ENCODE results near the gene MFSD6L.
"Not testable (repeated sequence)": the region's sequence is repeated elsewhere in the genome, so short reads cannot be mapped to it uniquely, and the experiment has no call there.

The MFSD6L gene

DNA sequence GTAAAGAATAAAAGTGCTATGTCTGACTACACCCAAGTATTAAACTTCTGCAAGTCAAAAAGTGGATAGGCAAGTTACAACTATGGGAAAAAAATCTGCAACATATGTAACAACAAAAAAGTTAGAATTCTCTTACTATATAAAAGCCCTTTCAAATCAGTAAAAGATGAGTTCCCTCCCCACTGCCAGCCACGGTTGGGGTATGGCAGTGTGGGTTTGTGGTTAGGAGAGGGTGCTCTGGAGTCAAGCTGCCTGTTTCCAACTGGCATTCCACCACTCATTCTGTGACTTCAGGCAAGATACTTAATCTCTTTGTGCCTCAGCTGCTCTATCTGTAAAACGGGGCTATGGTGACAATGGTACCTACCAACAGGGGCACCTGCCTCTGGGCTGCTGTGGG lies 26.6 kb upstream of the MFSD6L start:
- DNase-seq = no peak

DNA sequence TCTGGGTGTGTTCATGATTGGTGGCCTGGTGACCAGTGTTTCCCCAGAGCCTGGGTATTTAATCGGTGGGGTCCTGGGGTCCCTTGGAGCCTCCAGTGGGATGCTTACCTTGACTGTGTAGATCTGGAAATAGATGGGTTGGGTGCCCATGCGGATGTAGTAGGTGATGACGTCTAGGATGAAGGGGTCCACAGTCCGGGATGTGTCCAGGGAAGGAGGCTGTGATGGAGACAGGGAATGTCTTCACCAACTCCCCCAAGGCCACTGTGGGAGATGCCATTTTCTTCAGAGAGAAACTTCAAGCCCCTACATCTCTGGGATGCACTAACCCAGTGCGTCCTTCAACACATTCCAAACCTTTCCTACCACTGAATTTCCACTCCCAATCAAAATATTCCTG lies 24.1 kb upstream of the MFSD6L start:
- DNase-seq = no peak

DNA sequence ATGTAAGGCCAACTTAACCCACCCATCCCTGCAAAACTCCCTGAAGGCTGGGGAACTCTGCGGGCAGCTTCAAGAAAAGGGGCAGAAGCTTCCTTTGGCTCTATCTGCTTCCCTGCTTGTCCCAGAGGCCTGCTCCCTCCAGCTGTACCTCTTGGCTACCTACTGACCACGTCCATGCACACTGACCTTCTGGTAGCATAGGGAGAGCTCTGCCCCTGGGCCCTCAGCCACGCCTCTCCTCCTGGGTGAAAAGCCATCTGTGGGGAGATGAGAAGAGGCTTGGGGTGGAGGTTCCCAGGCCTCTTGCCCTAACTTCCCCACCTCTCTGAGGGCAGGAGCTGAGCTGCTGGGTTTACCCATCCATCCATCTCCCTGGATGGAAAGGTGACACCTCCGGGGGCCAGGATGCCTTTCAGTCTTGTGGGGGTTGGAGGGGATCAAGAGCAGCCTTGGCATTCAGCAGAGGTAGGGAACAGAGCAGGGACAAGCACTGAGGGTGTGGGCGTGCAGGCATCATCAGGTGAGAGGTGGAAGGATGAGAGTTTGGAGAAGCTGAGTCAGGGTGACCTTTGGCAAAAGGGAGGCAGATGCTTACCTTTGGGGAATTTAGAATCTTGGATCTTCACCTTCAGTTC lies 23.4 kb upstream of the MFSD6L start:
- no peak for DNase-seq

DNA sequence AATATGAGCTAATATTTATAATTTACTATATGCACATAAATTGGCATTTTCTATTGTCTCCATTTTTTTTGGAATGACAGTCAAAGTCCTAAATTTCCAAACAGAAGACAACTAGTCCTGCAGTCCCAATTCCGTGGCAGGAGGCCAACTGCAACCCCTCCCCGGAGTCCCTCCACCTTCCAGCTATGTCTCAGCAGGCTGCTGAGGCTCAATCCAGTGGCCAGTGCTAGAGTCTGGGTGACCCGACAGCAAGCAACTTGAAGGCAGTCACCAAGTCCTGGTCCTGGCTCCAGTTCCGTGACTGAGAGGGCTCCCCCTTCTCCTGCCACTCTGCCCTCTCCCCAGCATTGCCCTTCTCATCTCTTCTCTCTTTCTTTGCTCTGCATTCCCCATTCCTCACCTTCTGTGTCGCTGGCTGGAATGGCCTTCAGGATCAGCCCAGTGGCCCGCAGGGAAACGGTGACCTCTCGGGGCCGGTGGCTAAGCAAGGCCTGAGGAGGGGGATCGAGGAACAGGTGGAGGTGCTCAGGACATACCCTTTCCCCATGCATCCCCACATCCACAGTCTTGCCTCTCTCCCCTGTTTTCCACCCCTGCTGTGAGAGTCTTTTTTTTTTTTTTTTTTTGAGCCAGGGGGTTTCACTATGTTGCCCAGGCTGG lies 22.4 kb upstream of the MFSD6L start:
- DNase-seq = no peak

DNA sequence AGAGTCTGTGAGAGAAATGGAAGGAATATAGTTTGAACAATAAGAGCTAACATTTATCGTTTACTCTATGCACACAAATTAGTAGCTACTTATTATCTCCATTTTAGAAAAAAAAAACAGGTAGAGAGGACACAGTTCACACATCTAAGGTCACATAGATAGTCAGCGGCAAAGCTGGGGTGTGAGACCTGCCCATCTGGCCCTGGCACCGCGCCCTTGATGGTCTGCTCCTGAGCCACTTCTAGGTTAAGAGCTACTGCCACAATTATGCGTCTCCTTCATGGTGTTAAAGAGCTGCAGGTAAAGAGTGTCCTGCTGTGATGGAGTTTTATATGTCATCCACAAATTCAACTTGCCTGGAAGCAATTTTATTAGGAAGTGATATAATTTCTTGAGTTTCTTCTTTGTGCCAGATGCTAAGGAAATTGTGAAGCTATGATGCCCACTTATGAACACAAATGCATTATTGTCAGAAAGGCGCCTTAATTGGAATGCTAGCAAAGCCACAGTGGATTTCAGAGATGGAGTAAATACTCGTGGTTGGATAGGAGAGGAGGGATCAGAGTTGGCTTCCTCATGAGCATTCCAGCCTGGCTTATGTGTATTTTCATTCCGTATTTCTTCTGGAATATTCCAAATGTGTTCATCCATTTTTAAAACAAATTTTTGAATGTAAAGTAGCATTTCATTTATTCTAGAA lies 21.3 kb upstream of the MFSD6L start:
- no peak for DNase-seq

DNA sequence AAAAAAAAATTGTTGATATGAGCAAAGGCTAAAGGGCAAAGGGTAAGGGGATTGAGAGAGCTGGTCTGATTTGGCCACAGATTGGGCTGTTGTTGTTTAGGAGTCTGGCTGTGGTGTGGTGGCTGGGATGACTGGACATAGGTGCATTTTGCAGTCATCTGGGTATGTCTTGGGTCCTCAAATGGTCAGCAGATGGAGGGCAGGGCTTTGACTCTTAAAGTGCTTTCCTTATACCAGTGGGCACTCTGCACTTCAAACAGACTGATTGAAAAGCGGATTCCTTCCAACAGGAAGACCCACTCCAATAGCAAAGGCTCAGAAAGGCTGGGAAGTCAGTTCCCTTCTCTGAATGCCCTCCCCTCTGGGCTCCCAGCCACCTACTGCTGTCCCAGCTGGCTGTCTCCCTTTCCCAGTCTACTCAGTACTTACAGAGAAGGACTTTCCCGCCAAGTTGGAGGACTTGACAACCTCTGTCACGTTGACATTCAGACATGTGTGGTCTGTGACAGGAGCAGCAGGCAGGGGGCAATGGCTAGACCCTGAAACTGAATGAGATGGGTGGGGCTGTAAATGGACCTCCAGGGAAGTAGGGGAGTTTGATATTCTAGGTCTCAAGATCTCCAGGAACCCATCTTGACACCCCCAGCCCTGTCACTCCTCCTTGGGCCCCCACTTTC lies 19.6 kb upstream of the MFSD6L start:
- DNase-seq = no peak

DNA sequence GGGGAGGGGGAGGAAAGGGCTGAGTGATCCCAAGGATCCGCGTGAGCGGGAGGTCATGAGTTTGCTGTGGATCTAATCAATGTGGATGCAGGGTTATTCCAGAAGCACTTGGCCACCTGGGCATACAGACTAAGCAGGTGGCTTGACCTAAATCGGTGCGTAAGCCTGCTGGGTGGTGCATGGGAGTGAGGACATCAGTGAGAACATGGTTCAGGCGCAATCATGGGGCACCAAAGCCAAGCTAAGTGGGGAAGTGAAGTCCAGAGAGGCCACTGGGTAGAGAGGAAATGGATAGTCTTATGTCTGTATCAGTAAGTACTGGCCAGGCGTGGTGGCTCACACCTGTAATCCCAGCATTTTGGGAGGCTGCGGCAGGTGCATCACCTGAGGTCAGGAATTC lies 18.9 kb upstream of the MFSD6L start:
- DNase-seq = no peak

DNA sequence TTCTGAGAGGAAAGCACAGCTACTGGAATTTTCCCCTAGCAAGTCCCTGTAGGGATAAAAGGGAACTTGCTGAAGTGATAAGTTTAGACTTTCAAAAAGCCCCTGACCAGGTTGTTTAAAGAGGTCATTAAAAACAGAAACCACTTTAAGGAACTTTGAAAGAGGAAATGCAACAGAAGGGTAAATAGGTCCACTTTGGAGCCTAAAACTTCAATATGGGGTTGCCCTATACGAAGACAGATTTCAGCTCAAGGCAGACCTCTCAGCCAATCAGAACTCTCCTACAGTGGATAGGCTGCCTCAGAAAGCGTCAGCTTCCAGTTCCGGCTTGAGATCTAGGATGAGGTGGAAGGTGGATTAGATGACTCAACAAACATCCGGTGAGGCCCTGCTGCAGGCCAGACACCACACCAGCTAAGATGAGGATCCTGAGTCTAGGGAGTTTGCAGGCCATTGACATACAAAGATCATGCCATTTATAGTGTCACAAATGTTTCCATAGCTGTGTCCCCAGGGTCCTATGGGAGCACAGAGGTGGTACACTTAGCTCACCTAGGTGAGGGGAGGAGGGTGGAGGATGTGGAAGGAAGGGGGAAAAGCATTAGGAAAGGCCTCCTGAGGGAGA lies 7.9 kb upstream of the MFSD6L start:
- no peak for DNase-seq

DNA sequence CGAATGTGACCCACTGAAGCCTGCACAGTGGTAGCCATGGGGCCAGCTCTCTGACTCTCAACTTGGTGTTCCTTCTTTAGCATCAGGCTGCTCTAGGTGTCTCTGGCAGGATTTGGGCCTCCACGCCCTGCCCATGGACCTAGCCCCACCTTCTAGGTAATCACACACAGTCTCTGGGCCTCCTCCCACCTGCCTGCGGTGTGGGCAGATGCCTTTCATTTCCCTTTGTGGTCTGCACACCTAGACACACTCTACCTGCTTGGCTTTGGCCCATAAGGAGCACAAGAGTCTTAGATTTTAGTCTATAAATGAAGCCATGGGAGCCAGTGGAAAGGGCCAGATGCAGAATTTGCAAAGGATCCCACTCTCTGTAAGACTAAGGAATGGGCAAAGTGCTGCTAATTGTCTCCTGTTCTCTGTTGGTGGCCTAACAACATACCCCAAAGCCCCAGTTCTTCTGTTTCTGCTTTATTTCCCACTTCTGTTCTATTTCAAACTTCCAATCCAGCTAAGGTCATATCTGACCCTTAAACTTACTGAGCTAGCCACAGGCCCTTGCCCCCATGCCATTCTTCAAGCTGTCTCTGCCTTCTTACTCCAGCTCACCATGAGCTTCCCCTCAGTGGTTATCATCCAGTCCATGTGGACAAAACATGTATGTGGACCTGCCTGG lies 7.2 kb upstream of the MFSD6L start:
- DNase-seq = no peak

DNA sequence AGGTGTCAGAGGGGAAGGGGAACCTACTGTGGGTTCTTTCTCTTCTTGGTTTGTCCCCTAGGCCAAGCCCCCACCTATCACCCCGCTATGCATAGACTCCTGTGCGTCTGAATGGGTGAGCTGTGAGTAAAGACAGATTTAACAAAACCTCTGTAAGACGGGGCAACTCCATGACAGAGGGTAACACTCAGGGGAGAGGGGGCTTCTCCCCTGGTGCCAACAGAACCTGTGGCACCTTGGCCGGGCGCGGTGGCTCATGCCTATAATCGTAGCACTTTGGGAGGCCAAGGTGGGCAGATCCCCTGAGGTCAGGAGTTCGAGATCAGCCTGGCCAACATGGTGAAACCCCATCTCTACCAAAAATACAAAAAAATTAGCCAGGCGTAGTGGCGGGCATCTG lies 6.2 kb upstream of the MFSD6L start:
- DNase-seq = not testable (repeated sequence)

DNA sequence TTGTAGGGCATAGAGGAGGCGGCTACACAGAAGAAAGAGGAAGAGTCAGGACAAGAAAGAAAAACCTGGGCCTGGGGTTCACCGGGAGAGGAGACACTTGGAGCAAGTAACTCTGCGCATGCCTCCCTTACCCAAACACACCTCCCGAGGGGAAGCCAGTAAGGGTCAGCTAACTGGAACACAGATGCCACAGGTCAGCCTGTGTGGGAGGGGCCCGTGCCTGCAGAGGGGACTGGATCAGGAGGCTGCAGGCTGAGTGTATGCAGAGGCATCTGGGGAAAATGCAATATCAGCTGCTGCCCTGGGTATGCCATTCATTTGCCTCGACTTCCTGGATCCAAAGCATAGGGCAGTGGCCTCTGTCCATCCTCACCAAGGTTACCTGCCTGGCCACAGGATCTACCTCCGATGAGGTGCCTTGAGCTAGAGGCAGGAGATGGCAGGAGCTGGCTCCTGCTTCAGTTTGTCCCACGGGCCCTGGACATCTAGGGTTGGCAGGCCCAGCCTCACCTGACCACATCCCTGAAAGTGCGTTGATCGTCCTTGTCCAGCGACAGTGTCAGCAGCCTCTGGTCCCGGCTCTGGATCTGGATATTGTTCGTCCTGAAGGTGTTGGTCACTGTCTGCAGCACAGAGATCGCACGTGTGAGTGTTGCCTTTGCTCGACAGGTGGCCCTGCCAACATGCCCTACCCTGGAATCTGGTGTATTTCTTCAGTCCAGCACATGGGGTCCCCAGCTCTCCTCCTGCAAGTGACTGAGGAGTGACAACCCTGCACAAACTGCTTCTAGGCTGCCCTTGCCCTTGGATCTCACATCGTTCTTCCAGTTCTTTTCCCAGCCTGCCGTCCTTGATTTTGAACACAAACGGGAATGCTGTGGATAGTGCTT lies 4.6 kb upstream of the MFSD6L start:
- DNase-seq = peak; percentile 5

DNA sequence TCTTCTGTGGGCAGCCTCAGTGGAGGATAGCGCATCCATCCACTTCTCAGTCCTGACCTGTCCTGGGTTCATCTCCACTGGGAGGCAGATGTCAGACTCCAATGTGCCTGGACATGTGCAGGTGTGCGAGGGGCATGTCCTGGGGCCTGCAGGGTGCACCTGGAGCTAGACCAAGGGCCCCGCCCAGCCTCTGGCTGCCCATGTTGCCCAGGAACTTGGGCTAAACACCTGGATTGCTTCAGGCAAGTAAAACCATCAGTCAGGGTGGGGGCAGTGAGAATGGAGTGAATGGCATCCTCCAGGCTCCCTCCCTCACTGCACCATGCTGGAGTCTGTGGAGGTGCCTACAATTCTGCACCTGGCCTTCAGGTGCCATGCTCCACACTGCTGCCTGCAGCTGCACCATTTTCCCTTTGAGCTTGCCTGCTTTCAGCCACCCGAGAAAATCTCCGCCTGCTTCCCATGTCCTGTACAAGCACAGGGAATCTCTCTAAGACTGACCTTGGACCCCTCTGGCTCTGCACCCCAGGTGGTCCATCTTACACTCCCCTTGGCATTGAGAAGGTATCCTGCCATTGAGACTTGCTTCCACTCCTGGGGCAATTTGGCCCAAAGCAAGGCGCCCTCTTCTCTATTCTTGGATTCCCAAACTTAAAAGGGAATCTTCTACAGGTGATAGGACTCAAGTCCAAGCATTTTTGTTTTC lies 2.1 kb upstream of the MFSD6L start:
- no peak for DNase-seq

DNA sequence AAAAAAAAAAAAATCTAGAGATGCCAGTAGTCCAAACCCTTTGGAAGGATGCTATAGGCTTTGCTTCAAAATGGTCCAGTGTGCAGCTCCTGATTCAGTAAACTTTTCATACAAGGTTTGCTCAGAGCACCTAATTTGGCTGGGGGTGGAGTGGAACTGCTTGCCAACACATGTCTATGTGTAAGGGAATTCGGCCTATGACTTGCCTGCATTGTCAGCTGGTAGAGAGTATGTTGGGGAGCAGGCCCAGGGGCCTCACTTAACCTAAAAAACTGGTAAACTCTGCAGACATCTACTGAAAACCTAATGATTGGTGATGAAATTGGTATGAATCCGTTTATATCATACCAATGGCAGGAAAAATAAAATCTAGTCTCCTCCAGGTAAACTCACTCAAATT lies 1.5 kb upstream of the MFSD6L start:
- no peak for DNase-seq

DNA sequence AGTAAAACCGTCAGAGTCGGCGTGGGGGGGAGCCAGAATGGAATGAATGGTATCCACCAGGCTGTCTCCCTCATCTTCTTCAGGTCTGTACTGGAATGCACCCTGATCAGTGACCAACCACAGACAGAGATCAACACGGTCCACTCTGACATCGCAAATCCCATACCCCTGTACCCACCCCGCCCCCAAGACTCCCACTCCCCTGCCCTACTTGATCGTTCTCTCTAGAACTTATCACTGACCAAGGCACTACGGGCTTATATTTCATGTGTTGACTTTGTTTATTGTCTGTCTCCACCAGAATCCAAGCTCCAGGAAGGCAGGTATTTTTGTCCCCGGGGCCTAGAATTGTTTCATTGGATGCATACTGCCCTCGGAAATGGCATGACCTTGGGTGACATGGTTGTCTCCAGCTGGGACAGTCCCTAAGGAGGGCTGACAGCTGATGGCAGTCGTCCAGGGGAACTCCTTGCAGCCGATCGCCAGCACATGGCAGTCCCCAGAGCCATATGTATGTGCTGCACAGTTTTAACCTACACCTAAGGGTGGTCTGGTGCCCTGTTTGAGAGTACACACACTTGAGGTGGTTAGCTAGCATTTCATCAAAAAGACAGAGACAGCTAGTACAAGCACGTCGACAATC lies 526 bp upstream of the MFSD6L start:
- DNase-seq = no peak

DNA sequence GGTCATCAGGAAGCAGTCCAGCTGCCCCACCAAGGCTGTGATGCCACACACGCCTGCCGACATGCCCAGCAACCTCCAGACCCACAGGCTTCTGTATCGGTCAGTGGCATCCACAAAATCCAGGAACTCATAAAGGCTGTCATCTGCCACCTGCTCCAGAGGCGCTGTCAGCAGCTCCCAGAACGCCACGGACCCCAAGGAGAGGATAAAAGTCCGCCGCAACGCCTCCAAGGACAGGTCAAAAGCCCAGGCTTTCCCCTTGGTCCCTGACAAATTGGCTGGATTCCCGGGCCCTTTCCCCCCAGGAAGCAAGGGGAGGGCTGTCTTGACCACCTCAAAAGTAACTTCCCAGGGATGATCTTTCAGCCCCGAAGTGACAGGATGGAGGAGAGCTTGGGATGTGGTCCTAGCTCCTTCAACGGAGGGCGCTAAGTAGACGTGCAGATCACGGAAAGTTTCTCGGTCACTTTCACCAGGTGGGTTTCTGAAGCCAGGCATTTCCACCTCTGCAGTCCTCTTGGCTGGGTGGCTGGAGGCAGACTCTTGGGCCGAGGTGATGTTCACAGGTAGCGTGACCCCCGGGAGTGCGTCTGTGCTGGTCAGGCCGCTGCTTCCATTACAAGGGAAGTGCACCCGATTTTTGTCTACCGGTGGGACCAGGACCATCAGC lies 854 bp downstream of the MFSD6L start:
- no peak for DNase-seq

DNA sequence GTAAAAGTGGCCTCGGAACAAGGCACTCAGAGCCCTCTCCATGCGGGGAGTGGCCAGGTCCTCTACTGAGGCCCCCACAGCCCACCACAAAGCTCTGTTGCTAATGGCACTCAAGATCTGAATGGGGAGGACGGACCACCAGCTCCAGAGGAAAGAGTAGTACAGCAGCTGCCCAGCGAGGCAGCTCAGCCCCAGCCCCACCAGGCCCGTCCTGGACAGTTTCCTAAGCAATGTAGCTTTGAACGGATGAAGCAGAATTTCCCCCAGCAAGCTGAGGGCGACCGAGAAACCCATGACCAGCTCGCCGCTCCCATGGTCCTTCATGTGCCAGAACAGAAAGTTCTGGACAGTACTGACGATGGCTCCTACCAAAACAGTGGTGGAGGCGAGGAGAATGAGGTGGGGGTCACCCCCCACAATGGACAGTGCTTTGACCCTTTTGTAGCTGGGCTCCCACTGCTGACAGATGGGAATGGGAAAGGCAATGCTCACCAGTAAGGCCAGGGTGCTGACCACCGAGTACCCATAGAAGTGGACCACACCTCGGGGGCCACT lies 1.5 kb downstream of the MFSD6L start:
- no peak for DNase-seq

DNA sequence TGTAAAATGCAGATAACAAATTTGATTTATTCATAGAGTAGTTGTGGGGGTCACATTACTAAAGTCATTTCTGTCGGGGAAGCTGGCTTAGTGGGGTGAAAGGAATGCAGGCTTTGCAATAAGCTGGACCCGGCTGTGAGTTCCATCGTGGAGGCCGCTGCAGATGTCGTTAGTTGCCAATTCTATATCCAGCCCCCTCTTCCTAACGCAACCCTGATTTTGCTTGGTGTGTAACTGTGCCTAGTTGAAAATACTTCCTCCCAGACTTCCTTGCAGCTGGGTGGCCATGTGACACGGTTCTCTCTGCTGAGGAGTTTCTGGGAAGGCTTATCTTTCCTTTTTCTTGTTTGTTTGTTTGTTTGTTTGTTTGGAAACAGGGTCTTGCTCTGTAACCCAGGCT lies 4.5 kb downstream of the MFSD6L start:
- DNase-seq = no peak

DNA sequence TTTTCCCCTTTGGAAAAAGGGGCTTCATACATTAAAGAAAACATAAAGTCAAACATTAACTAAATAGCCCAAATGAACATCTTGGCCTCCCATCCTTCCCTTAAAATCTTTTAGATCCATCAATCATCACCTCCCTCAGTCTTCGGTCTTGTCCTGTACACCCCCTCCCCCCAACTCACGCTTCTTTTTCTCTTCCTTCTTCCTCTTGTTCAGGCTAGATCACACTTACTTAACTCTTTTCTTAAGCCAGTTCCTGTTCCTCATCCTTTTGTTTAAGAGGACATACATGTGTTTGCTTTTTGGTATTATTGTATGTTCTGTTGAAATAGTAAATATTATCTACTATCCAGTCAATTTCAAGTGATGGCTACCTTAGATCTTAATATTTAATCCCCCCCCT lies 5.5 kb downstream of the MFSD6L start:
- no peak for DNase-seq

DNA sequence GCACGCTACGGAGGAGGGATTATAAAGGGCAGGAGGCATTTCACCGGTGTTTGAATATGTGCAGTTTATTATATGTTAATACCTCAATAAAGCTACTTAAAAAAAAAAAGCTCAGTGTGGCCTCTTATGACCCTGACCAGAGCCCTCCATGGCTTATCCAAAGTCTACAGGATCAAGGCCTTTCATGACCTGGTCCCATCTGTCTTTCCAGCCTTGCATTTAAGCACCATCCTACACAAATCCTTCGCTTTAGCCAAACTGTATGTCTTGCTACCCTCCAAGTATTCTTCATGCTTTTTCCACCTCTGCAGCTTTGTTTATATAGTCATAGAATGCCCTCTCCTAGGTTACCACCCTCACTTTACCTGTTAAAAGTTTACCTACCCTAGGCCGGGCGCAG lies 6.5 kb downstream of the MFSD6L start:
- no peak for DNase-seq

DNA sequence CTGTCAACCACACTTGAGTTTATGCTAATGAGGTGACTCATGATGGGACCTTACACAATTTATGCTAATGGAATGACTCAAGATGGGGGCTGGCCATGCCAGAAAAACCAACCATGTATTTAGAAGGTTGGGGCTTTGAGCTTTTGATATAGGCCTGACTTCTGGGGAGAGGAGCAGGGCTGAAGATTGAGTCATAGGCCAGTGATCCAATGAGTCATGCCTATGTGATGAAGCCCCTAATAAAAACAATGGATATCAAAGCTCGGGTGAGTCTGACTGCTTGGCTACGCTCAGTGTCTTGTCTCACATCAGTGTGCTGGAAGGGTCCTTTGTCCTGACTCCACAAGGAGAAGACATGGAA lies 7.3 kb downstream of the MFSD6L start:
- DNase-seq = no peak

Data from CD4-positive, alpha-beta T cell treated with Interleukin-17A for 4 hours (primary cell).